GDM1 (cell line): ENCODE data around the gene PLXNA2.

Source experiments
- DNase-seq: peaks from one replicate; lab custom pipeline; 2025; lab: John Stamatoyannopoulos, UW

PLXNA2 gene

GRCh38 chr1:208206092-208206698 lies 38.0 kb downstream of the PLXNA2 start:
- no peak for DNase-seq

DNA sequence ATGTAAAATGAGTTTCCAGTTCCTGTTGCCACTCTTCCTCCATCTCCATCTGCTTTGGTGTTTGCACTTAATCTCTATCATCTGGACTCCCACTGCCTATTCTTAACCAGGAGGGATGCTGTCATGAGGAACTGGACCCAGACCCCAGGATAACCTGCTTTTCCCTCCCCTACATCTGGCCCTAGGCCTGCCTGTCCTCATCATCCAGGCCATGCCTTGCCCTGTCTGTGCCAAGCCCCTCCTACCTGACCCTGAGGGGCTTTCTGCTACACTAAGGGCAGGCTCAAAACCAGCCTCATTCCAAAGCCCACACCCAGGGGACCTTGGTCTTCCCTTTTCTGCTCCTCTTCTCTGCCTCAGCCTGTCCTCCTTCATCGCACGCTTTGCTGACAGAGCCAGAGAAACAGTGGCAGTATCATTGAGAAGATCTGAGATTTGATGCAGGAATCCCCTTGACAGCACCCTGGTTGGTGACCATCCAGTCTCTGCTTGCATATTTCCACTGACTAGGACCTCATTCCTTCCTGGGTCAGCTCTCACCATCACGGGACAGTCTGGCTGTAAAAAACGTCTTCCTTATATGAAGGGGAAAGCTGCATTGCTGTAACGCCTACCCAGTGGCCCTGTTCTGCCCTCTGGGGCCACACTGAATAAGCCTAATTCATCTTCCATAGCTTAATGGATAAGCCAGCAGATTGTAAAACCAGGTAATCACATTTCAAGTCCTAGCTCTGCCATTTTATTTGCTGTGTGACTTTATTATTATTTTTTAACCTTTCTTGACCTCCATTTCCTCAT lies 38.8 kb downstream of the PLXNA2 start:
- DNase-seq, result no peak

- no peak for DNase-seq
These were observed 39.4 kb downstream of the PLXNA2 start for GRCh38 chr1:208204779-208205178.

DNA sequence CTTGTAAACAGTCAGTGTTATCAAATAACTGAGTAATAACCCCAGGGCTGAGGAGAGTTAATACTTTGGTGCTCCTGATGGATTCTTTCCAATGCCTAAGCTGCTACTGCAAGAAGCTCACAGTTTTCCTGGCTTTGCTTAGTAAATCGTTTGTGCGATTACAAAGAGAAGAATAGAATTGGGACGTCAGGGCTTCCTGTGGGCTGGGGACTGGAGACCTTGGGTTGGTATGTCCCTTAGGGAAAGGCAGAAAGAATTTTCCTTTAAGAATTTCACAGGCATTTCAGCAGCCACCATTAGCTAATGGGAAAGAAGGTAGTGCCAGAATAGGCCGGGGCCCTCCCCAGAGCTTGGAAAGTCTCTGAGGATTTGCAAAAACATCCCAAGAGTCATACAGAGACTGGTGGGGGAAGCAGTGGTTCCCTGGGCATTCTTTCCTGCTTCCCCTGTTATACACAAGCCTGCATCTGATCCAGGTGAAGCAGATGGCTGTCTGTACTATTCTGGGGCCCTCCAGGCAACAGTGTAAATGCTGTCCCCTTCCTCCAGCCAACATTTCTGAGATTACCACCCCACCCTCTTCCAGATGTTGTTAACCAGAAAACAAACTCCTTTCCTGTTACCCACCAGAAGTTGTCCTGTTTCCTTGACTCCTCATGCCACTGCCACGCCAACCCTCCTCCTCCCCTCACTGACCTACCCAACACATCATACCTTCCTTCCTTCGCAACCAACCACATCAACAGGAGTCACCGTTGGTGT lies 40.2 kb downstream of the PLXNA2 start:
- DNase-seq, result no peak

- DNase-seq, result no peak
These were observed 40.9 kb downstream of the PLXNA2 start for GRCh38 chr1:208203127-208203847.

GRCh38 chr1:208202333-208202995 lies 41.7 kb downstream of the PLXNA2 start:
- DNase-seq, result no peak

- no peak for DNase-seq
These were observed 43.0 kb downstream of the PLXNA2 start for GRCh38 chr1:208201229-208201628.

GRCh38 chr1:208200116-208200515 lies 44.1 kb downstream of the PLXNA2 start:
- DNase-seq, result no peak

DNA sequence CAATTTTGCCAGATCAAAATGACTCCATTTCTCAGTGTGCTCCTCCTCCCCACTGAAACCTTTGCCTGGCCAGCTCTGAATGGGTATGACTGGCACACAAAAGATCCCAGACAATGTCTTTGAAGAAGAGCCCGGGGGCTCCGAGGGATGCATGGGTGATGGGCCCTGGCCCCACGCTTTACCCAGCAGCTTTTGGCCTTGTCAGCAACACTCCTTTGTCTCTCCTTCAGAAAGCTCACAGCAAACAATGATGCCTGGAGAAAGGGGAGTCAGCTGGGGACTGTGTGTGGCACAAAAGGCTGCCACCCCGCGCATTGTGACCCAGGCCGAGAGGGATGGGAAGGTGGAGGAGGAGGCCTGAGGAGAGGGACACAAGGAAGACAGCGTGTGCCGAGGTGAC lies 45.9 kb downstream of the PLXNA2 start:
- no peak for DNase-seq

DNA sequence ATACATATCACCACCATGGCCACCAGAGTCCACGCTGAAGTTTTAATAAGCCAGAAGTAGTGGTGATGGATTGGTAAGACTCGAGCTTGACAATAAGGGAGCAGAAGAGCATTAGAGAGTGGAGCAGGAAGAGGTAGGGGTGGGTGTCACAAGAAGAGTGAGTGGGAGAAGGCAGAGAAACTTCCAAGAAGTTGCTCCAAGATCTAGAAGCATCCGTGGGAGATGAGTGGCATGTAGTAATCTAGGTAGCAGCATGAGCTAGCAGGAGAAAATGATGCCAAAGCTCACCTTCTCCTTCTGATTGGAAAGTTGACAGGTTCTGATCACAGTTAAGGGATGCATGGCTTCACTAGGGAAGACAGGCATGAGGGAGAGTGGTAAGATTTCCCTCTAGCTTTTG lies 49.2 kb downstream of the PLXNA2 start:
- DNase-seq, result no peak

- no peak for DNase-seq
These were observed 51.2 kb downstream of the PLXNA2 start for GRCh38 chr1:208192995-208193394.

GRCh38 chr1:208190784-208191183 lies 53.4 kb downstream of the PLXNA2 start:
- no peak for DNase-seq

DNA sequence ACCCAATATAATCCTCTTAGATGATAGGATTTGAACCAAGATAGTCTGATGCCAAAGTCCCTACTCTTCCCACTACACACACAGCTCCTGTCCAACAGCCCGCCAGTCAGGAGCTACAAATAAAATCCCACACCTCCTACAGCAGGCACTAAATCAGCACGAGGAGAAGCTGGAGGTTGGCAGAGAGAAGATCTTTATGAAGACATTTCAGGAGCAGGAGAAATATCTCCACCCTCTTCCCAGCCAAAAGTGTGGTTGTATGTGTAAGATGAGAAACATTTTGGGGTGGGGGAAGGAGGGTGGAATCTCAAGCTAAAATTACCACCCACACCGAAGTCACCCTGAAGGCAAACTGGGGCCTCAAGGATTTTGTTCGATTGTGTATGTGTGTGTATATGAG lies 54.5 kb downstream of the PLXNA2 start:
- no peak for DNase-seq

DNA sequence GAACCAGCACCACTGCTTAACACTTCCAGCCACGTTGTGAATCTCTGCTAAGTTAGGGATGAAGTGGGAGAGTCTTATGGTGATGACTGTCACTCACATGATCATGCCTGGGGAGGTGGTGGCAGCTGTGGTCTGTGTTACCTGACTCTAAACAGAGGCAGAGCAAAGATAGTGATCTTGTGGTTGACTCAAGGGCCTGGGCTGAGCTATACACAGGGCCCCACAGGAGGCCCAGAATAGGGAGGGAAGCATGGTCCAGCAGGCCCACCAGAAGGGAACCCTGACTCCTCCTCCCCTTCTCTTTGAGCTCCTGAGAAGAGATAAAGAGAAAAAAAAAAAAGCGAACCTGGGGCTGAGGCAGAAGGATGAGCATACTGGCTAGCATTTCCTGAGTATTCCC lies 55.0 kb downstream of the PLXNA2 start:
- DNase-seq, result no peak

- DNase-seq, result no peak
These were observed 55.6 kb downstream of the PLXNA2 start for GRCh38 chr1:208188607-208189006.

DNA sequence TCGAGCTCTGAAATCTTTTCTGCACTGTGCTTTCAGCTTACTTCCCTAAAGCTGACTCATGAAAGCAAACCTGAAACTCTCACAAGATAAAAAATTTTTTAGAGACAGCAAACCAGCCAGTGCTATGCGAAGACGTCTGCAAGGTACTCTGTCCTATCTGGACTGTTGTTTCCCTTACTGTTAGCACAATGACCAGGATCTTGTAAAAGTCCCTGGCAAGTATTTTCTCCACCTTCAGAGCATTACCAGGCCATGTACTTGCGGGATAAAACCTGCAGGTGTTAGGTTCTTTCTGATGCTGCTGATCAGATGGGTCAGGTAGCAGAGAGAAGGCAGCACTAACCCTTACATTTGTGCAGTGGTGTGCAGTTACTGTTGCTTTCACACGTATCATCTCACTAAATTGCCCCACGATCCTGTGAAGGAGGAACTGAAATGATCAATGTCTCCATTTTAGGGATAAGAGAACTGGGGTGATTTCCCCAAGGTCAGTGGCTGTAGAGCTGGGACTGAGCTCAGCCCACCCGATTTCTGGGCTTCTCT lies 56.6 kb downstream of the PLXNA2 start:
- no peak for DNase-seq

GRCh38 chr1:208185801-208186231 lies 58.4 kb downstream of the PLXNA2 start:
- DNase-seq, result no peak

DNA sequence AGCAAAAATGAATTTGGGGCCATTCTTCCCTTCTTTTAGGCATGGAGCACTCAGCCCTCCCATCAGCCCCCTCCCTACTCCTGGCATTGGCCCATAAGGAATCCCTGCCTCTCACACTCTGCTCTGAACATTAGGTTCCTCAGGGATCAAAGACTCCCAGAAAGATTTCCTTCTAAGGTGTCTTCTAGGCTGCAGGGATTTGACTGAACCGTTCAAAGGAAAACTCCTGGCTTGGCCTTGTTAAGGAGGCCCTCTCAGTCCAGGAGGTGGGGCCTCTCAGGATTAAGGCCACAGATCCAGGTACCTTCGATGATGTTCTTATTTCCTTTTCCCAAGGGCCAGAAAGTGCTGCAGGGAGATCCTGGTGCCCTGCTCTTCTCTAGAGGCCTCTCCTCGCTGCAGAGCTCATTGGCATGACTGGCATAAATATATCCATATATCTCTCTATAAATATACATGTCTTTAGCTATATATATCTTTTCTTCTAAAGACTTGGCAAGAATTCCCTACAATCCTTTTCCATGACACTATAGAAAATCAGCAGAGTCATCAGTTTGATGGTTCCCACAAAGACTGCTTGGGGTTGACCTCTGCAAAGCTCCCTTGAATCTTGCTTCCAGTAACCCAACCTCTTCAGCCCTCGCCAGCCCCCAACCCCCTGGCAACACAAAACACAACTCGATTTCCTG lies 59.1 kb downstream of the PLXNA2 start:
- DNase-seq, result no peak

GRCh38 chr1:208183977-208184911 lies 59.9 kb downstream of the PLXNA2 start:
- no peak for DNase-seq
